Hepatocyte (in vitro differentiated cells): ENCODE measurements around the gene NHS. TPM values are rescaled to one million over a fixed set of nuclear protein-coding genes. Genes with fewer than 3 reads are reported as not detected.

ENCODE experiments used
- DNase-seq: peaks from one replicate; pipeline ENCODE4 v3.0.0-alpha.2; 2016; ENCODE audit warnings: low spot score
- H2AFZ ChIP-seq: fragments of 200-600 bp; sonication (generic); 2 replicates; pipeline ENCODE4 v1.6.0; 2016; ENCODE audit warnings: antibody characterized with exemption, mild to moderate bottlenecking
- H3K27ac ChIP-seq: fragments of 200-600 bp; sonication (generic); 2 replicates; pipeline ENCODE4 v1.5.1; 2016; ENCODE audit warnings: mild to moderate bottlenecking
- H3K27me3 ChIP-seq: fragments of 200-600 bp; sonication (generic); 2 replicates; pipeline ENCODE4 v1.6.1; 2016
- H3K36me3 ChIP-seq: fragments of 200-600 bp; sonication (generic); replicated peaks from 2 replicates; pipeline ENCODE4 v1.5.1; 2016; ENCODE audit warnings: low read depth; ENCODE audit not compliant: insufficient read depth
- H3K4me1 ChIP-seq: fragments of 200-600 bp; sonication (generic); 2 replicates; pipeline ENCODE4 v1.5.1; 2016; ENCODE audit warnings: mild to moderate bottlenecking, moderate library complexity; ENCODE audit not compliant: insufficient read depth
- H3K4me2 ChIP-seq: fragments of 200-600 bp; sonication (generic); 2 replicates; pipeline ENCODE4 v1.6.0; 2016
- H3K4me3 ChIP-seq: fragments of 200-600 bp; sonication (generic); 2 replicates; pipeline ENCODE4 v1.5.1; 2016; ENCODE audit warnings: mild to moderate bottlenecking
- H3K79me2 ChIP-seq: fragments of 200-600 bp; sonication (generic); 2 replicates; pipeline ENCODE4 v1.6.0; 2017; ENCODE audit warnings: mild to moderate bottlenecking
- H3K9me2 ChIP-seq: fragments of 200-600 bp; sonication (generic); replicated peaks from 2 replicates; pipeline ENCODE4 v1.6.0; 2017; ENCODE audit warnings: mild to moderate bottlenecking; ENCODE audit not compliant: insufficient read depth
- H3K9me3 ChIP-seq: fragments of 200-600 bp; sonication (generic); 2 replicates; pipeline ENCODE4 v1.5.1; 2016; ENCODE audit warnings: low read depth, mild to moderate bottlenecking
- H4K20me1 ChIP-seq: fragments of 200-600 bp; sonication (generic); 2 replicates; pipeline ENCODE4 v1.6.0; 2016; ENCODE audit warnings: mild to moderate bottlenecking; ENCODE audit not compliant: insufficient read depth, poor library complexity, severe bottlenecking
- CTCF ChIP-seq: fragments of 200-600 bp; sonication (generic); IDR thresholded peaks from 2 replicates; pipeline ENCODE4 v1.5.1; 2016; ENCODE audit warnings: antibody characterized with exemption, mild to moderate bottlenecking; ENCODE audit not compliant: poor library complexity
- EZH2 ChIP-seq: fragments of 200-600 bp; sonication (generic); IDR thresholded peaks from 2 replicates; pipeline ENCODE4 v1.6.1; 2016; ENCODE audit warnings: antibody characterized with exemption, mild to moderate bottlenecking, borderline replicate concordance
- EZH2phosphoT487 ChIP-seq: fragments of 200-600 bp; sonication (generic); IDR thresholded peaks from one replicate; pipeline ENCODE4 v1.6.1; 2018; ENCODE audit warnings: antibody characterized with exemption, mild to moderate bottlenecking, low read depth, moderate library complexity; ENCODE audit not compliant: unreplicated experiment, severe bottlenecking
- WGBS: methylation state at CpG from one replicate; pipeline ENCODE4 v1.1.6; 2016; ENCODE audit warnings: low lambda C conversion rate; ENCODE audit errors: missing lambda C conversion rate; 5-methylcytosine and 5-hydroxymethylcytosine counted together
- polyA plus RNA-seq: library from polyadenylated mRNA; unstranded; fragments of >200 nt; fragmentation: Nextera tagmentation; extraction: Ambion mirVana; gene quantifications from 2 replicates; pipeline ENCODE4 v1.2.1, GENCODE V29; 2016
- total RNA-seq: library from RNA; depleted of rRNA; stranded (reverse); fragments of >200 nt; gene quantifications from 2 replicates; pipeline ENCODE4 v1.2.3, GENCODE V29; 2014

The NHS gene
- total and polyA plus RNA-seq, 2 experiments from 2014 or later = 0.35 to 3.1 TPM

- H3K4me1 ChIP-seq = peaks cover 6% of the 10 kb centered on the region
- no peaks in the 10 kb centered on the region for H3K36me3 ChIP-seq
- WGBS = 77% methylated on average over 6 of the region's 6 CpGs
- H3K4me2 ChIP-seq = no peak overlapping the region
- H3K27me3 ChIP-seq = no peaks in the 10 kb centered on the region
- DNase-seq = no peak
- H3K9me2 ChIP-seq = no peaks in the 10 kb centered on the region
- TF ChIP-seq CTCF (no peak), EZH2 (no peak), EZH2phosphoT487 (no peak)
- H3K4me3 ChIP-seq = no peak overlapping the region
- no peaks in the 10 kb centered on the region for H4K20me1 ChIP-seq
- no peaks in the 10 kb centered on the region for H3K79me2 ChIP-seq
- no peak overlapping the region for H3K27ac ChIP-seq
- no peak overlapping the region for H2AFZ ChIP-seq
- no peaks in the 10 kb centered on the region for H3K9me3 ChIP-seq
Observed at GRCh38 chrX:17438221-17438620, 63.2 kb downstream of the NHS start.

GRCh38 chrX:17440258-17440657 lies 65.3 kb downstream of the NHS start:
- Histone ChIP-seq H3K9me2 (no peaks in the 10 kb centered on the region), H4K20me1 (no peaks in the 10 kb centered on the region), H3K4me3 (no peak overlapping the region), H3K4me2 (no peak overlapping the region), H2AFZ (no peak overlapping the region), H3K27me3 (no peaks in the 10 kb centered on the region), H3K36me3 (no peaks in the 10 kb centered on the region), H3K79me2 (no peaks in the 10 kb centered on the region), H3K27ac (peak overlapping the region; percentile 4), H3K4me1 (peaks cover 6% of the 10 kb centered on the region), H3K9me3 (no peaks in the 10 kb centered on the region)
- TF ChIP-seq EZH2phosphoT487 (no peak), CTCF (no peak), EZH2 (no peak)
- DNase-seq = no peak

- WGBS = 62% methylated on average over 3 of the region's 3 CpGs
- Histone ChIP-seq H3K4me1 (peaks cover 6% of the 10 kb centered on the region), H3K36me3 (no peaks in the 10 kb centered on the region), H3K4me3 (no peak overlapping the region), H4K20me1 (no peaks in the 10 kb centered on the region), H3K79me2 (no peaks in the 10 kb centered on the region), H3K27me3 (no peaks in the 10 kb centered on the region), H3K9me2 (no peaks in the 10 kb centered on the region), H3K4me2 (no peak overlapping the region), H2AFZ (no peak overlapping the region), H3K9me3 (no peaks in the 10 kb centered on the region), H3K27ac (peak overlapping the region; percentile 4)
- no peak for DNase-seq
- TF ChIP-seq CTCF (no peak), EZH2 (no peak), EZH2phosphoT487 (no peak)
Observed at GRCh38 chrX:17440836-17441235, 65.8 kb downstream of the NHS start.

GRCh38 chrX:17441965-17442364 lies 67.0 kb downstream of the NHS start:
- peaks cover 6% of the 10 kb centered on the region for H3K4me1 ChIP-seq
- H4K20me1 ChIP-seq = no peaks in the 10 kb centered on the region
- no peaks in the 10 kb centered on the region for H3K27me3 ChIP-seq
- no peaks in the 10 kb centered on the region for H3K36me3 ChIP-seq
- DNase-seq = no peak
- H3K9me2 ChIP-seq = no peaks in the 10 kb centered on the region
- no peak for TF ChIP-seq EZH2phosphoT487
- no peak for TF ChIP-seq CTCF
- TF ChIP-seq EZH2 = no peak
- no peak overlapping the region for H3K27ac ChIP-seq
- H3K79me2 ChIP-seq = no peaks in the 10 kb centered on the region
- no peak overlapping the region for H3K4me2 ChIP-seq
- no peaks in the 10 kb centered on the region for H3K9me3 ChIP-seq
- H2AFZ ChIP-seq = no peak overlapping the region
- no peak overlapping the region for H3K4me3 ChIP-seq
